ENCODE data around the gene ZSCAN2.
A peak's percentile ranks its signal among the peaks of the same experiment; 100 is the strongest.

Gene ZSCAN2

DNA sequence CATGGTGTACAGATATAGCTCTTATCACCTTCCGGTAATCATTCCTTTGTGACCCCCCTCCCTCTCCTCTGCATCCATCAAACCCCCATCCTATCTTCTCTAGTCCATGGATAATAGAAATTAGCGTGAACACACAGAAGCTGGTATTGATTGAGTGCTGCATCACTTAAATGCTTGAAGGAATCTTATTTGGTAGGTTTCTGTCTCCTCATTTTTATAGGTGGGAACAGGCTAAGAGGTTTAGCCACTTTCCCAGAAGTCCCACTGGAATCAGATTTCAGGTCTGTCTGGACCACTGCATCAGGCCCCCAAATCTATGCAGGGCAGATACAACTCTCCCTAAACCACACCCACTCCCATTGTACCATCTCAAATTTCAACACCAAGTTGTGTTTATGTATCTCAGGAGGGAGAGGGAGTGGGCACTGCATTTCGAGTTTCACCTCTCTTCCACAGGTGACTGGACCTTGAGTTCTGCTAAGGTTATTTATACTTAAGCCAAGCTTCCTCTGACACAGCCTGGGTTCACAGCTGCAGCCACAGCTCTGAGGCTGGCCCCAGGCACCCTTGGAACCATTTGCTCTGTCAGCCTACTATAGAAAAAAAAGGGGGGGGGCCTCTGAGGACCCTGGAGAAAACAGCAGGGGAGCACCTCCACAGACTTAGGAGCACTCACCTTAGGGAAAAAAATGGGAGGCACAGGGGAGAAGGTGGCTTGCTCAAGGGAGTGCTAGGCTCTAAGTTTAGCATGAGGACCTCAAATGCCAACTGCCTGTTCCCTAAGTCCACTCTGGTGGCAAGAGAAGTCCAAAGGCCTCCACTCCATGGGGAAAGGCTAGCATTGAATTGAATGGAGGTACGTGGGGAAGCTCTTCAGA lies 59.3 kb downstream of the ZSCAN2 start:
- Mint-ChIP-seq H3K4me3 (no peak overlapping the region), H3K27ac (no peak overlapping the region), H3K9me3 (no peaks in the 10 kb centered on the region), H3K4me1 (ENCODE audit: low read depth) (peaks cover 24% of the 10 kb centered on the region), H3K36me3 (ENCODE audit: low read depth) (peaks cover 5% of the 10 kb centered on the region), H3K27me3 (no peaks in the 10 kb centered on the region)

DNA sequence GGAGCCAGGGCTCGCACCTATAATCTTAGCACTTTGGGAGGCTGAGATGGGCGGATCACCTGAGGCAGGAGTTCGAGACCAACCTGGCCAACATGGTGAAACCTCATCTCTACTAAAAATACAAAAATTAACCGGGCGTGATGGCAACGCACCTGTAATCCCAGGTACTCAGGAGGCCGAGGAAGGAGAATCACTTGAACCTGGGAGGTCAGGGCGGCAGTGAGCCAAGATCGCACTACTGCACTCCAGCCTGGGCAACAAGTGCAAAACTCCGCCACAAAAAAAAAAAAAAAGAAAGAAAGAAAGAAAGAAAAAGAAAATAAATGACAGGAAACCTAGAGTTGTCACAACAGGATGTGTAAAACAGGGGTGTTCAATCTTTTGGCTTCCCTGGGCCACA lies 60.2 kb downstream of the ZSCAN2 start:
- H3K4me3 Mint-ChIP-seq = no peak overlapping the region
- H3K27ac Mint-ChIP-seq = no peak overlapping the region
- H3K36me3 Mint-ChIP-seq (ENCODE audit: low read depth) = peaks cover 5% of the 10 kb centered on the region
- no peaks in the 10 kb centered on the region for H3K27me3 Mint-ChIP-seq
- peaks cover 24% of the 10 kb centered on the region for H3K4me1 Mint-ChIP-seq (ENCODE audit: low read depth)
- no peaks in the 10 kb centered on the region for H3K9me3 Mint-ChIP-seq

DNA sequence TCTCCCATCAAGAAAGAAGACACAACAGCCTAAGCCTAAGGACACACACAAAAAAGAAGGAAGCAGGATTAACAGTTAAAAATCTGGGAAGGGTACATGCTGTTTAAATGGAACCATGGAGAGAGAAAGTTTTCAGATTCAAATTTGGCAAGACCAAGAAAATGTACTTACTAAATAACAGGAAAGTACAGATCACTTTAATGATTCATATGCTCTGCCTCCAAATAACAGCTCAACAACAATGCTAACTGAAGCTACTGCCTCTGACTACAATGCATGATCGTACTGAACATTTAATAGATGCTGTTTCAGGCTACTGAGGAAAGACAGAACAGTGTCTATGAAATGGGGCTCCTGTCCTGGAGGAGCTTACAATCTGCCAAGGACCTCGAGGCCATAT lies 65.6 kb downstream of the ZSCAN2 start:
- Mint-ChIP-seq H3K4me1 (ENCODE audit: low read depth) (peaks cover 34% of the 10 kb centered on the region), H3K36me3 (ENCODE audit: low read depth) (peaks cover 42% of the 10 kb centered on the region), H3K9me3 (no peaks in the 10 kb centered on the region), H3K27me3 (no peaks in the 10 kb centered on the region), H3K27ac (peak overlapping the region; percentile 69), H3K4me3 (no peak overlapping the region)

DNA sequence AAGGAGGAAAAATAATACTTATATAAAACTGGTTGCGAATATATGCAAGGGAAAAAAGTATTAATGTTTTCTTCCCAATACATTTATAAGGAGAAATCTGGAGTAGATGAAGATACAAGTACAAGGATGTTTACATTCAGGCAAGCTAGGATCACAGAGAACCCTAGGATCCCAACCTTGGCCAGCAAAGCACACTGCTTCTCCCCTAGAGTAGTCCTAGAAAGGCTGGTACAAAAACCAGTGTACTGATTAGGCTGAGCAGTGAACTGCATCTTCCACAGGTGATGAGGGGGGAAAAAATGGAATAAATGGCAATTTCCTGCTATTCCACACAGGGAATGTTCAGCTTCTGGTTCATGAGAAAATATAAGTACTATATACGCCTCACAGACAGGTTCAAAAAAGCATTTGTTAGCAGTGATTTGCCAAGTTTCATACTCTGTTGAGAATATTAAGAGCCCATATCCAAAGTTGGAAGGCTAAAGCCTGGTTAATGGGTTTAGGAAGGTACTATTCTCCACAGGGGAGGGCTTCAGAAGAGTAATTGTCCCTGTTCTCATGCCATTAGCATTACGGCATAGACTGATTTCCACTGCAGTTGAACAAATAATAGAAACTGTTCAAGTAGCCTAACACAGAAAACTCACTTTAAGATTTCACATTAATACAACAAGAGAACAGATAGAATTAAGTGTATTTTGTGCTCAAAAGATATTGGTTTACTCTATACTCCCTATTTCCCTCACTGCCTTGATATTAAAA lies 67.6 kb downstream of the ZSCAN2 start:
- Mint-ChIP-seq H3K27ac (peak overlapping the region; percentile 84), H3K27me3 (no peaks in the 10 kb centered on the region), H3K9me3 (no peaks in the 10 kb centered on the region), H3K36me3 (ENCODE audit: low read depth) (peaks cover 48% of the 10 kb centered on the region), H3K4me1 (ENCODE audit: low read depth) (peaks cover 41% of the 10 kb centered on the region), H3K4me3 (no peak overlapping the region)

DNA sequence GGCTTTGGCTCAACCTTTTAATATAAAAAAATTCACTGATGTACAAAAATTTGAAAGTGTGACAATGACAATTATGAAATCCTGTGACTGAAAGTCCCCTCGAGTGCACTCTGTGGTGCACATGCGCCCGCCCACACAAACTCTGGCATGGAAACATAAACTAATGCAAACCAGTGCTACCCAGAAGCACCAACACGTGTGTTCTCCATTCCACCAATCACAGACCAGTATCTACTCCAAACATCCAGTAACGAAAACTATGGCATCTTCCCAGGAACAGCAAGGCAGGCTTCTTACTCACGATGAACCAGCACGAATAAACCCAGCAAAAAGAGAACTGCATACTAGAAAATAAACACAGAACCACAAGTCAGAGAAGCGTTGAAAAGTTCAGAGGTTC lies 68.9 kb downstream of the ZSCAN2 start:
- H3K4me1 Mint-ChIP-seq (ENCODE audit: low read depth) = peaks cover 41% of the 10 kb centered on the region
- H3K27ac Mint-ChIP-seq = peak overlapping the region; percentile 85
- H3K36me3 Mint-ChIP-seq (ENCODE audit: low read depth) = peaks cover 52% of the 10 kb centered on the region

DNA sequence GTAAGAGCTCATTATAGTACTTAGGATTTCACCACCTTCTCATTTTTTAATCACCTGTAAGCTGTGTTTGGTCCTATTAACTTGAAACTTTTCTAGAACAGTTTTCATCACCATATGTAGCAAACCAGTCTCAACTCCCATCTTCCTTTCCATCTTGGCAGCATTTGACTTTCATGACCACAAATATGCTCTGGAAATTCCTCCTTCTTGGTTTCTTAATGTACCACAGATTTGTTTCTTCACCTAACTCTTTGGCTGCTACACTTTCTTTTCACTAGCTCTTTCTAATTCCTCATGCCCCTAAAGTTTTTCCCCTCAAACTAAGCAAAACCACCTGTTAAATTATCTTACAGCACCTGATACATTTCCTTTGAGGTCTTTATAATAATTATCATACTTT lies 70.4 kb downstream of the ZSCAN2 start:
- peak overlapping the region; percentile 65 for H3K27ac Mint-ChIP-seq

More for the DNA sequence above, 68.9 kb downstream of the ZSCAN2 start:
- Mint-ChIP-seq H3K4me3 (peak overlapping the region; percentile 1), H3K27me3 (no peaks in the 10 kb centered on the region), H3K9me3 (no peaks in the 10 kb centered on the region)

More for the DNA sequence above, 70.4 kb downstream of the ZSCAN2 start:
- Mint-ChIP-seq H3K4me1 (ENCODE audit: low read depth) (peaks cover 39% of the 10 kb centered on the region), H3K4me3 (no peak overlapping the region), H3K36me3 (ENCODE audit: low read depth) (peaks cover 57% of the 10 kb centered on the region), H3K9me3 (no peaks in the 10 kb centered on the region), H3K27me3 (no peaks in the 10 kb centered on the region)
